Inflammatory macrophage treated with lipopolysaccharide for 1 hour (primary cell): ENCODE results near the gene UBE2M.

ENCODE experiments used
- DNase-seq, 2 donors: peaks; one replicate each; pipeline ENCODE4 v3.0.0-alpha.2; 2020 to 2022

UBE2M gene

DNA sequence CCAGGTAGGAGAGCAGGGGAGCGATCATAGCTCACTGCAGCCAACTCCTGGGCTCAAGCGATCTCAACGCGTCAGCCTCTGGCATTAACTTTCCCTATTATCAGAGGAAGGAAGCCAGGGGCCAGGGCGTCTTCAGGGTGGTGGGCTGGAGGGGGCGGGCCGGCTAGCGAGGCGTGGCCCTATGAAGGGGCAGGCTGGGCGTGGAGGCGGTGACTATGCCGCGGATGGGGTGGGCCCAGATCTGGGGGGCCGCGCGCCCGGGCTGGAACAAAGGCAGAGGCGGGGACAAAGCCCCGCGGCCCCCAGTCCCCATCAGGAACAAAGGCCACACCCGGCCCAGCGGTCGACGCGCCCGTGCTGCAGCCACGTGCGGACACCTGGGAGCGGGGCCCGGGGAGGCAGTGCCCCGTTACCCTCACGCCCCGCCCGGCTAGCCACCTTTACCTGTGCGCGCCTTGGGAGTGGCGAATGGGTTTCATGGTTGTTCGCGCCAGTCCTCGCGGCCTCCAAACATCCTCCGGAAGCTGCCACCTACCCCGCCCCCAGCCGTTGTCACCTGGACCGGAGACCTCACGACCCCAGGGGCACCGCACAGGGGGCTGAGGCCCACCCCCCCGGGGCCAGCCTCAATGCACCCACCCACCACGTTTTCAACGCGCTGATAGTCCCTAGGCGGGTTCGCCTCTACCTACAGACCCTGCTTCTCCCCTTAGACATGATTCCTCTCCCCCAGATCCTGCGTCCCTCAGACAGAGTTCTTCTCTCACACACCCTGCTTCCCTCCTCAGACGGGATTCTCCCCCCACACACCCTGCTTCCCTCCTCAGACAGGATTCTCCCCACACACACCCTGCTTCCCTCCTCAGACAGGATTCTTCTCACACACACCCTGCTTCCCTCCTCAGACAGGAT, 19.9 kb downstream of the UBE2M start:
- no peak for DNase-seq

DNA sequence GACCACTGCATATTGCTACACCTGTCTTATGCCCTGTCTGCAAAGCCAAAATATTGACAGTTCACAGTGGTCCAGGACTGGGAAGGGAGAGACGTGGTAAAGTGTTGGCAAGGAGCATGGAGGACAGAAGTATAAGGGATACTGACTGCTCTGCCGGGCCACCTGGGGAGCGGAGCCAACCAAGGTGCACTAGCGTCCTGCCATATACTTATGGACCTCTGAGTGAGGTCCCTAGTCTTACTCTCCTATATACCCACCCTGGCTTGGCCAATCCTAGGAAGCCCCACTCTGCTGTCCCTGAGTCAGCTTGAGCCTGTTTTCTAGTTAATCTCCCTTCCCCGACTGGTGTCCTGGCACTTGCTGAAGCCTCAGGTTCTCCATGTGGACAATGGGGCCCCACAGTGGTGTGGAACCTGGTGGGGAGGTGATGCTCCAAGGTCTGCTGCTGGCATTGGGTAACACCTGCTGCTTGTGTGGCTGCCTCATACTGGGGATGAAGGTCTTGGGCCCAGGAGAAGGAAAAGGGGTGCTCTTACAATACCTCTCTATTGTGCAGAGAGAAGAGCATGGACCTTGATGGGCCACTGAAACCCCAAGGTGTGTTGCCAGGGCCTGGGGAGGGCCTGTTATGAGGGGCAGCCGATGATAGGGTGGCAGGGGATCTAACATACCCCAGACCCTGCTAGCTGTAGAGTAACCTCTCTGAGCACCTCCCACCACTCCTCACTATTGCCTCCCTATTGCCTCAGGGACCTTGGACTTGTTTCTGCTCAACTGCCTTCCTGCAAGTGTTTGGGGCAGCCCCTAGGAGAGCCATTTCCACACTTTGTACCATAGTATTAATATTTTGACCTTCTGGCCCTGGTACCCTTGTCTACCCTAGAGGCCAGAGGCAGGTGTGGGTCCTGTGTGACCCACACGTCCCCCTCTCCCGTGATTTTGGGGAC, 21.3 kb downstream of the UBE2M start:
- DNase-seq = no peak

DNA sequence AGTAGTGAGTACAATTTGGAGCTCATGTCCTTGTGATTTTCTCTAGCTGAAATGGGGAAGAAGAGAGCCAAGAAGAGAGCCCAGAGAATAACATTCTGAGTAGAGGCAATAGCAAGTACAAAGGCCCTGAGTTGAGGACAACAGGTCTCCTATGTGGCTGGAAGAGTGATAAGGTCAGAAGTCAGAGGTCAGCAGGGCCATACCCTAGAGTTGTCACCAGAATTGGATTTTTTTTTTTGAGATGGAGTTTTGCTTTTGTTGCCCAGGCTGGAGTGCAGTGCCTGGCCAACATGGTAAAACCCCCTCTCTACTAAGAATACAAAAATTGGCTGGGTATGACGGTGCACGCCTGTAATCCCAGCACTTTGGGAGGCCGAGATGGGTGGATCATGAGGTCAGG, 22.6 kb downstream of the UBE2M start:
- DNase-seq = no peak

DNA sequence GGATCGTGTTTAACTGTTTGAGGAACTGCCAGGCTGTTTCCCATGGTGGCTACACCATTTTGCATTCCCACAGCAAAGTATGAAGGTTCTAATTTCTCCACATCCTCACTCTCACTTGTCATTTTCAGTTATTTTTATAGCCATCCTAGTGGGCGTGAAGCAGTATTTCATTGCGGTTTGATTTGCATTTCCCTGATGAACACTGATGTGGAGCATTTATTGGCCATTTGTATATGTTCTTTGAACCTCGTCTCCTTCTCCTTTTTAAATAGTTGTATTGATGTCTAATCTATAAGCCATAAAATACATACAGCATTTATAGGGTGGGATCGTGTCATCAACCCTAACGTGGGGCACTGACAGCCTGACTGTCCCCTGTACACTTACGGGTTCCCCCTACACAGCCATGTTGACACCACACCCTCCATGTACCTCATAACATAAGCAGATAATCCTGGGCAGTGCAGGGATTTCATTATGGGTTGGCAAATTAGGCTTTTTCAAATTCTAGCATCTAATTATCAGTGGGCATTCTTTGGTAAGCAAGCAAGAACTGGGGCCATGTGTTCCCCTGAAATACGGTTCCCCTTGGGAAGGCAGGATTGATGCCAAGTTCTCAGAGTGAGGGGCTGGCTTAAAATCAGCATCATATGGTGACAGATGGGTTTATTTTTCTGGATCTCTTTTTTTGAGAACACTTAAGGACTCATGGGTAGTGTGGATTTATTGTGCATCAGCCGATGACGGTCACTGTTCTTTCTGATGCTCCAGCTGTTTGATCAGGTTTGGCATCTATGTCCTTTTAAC, 27.2 kb downstream of the UBE2M start:
- no peak for DNase-seq

DNA sequence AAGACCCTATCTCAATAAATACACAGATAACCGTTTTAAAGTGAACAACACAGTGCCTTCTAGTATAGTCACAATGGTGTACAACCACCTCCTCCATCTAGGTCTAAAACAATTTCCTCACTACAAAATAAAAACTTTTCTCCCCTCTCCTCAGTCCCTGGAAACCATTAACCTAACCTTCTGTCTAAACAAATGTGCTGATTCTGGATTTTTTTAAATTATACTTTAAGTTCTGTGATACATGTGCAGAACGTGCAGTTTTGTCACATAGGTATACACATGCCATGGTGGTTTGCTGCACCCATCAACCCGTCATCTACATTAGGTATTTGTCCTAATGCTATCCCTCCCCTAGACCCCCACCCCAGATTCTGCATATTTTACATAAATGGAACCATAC, 29.0 kb downstream of the UBE2M start:
- DNase-seq = no peak

DNA sequence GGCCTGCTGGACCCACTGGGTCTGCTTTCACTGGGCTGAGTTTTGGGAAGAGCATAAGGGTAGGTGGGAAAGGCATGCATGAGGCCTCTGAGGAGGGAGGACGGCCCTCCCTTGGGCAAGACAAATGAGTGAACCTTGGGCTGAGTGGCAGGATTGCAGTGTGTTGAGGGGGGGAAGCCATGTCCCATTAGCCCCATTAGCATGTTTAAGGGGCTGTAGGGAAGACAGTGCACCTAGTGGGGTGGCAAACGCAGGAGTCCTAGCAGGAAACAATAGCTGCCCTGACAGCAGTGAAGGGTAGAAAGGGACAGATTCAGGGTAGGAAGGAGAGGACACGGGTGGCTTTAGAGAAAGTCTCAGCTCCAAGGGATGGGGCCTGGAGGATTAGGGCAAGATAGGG, 35.7 kb downstream of the UBE2M start:
- DNase-seq = no peak

DNA sequence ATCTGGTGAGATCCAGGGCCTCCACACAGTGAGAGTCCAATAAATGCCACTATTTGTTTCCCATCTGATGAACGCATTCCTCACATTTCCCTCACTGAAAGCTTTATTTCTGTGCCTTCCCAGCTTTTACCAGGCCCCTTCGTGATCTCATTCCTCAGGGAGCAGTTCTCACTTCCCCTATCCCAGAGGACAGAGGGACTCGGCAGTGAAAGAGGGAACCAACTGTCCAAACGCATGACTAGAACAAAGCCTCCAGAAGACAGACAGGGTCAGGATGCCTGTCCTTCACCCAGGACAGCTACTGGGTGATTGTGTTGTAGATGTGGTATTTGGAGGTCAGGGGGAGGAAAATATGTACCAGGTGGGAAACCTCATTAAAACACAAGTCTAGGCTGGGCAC, 36.8 kb downstream of the UBE2M start:
- DNase-seq = peak in 1 of 2 donors; percentile 42

DNA sequence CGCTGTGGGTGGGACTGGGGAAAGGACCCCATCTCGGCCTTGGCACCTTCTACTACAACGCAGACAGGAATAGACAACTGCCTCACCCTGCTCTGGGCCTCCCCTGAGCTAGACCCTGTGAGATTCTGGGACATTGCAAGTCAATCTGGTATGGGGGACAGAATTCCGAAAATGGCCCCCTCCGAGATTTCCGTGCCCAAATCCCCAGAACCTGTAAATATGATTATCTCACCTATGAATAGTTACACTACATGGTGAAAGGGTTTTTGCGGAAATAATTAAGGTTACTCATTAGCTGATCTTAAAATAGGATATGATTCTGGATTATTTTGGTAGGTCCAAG, 38.2 kb downstream of the UBE2M start:
- no peak for DNase-seq

DNA sequence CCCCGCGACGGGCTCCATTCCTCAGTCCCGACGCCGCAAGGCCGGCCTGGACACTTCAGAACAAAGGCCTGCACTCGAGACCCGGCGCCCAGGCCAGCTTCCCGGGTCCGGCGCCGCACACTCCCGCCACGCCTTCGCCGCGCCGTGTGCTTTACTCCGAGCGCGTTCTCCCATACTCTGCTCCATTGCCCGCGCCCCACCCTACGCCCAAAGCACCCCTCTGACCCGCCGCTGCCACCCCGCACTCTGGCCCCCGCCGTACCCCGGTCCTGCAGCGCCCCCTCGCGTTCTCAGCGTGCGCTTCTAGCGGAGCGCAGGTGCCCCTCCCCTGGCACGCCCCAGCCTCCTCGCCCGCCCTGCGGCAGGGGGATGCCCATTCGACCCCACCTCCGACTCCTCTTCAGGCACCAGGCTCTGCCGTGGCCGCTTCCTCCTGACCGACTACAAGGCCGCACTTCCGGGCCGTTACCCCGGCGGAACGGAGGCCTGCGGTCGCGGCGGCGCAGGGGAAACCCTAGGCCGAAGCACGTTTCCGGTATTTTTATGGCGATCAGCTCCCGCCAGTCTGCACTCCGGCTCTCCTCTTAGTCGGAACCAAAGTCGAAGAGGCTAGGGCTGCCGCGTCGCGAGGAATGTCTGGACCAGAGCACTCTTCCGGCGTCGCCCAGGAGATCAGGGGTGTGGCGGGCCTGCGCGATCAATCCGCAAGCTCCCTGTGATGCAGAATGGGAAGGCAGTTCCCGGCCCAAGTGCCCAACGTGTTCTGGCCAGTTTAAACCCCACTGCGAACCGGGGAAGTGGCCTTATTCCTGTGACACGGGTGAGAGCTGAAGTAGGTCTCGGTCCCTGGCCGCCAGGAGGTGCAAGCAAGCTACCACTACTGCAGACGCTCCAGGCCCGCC, 38.8 kb downstream of the UBE2M start, which contains the start of gene ZBTB45:
TSS of gene ZBTB45 (minus strand) at position 456 of the 902 bp plus-strand sequence. CDS start 2,137 bp downstream, outside the sequence.
- peak; percentile 91 to 93 for DNase-seq

DNA sequence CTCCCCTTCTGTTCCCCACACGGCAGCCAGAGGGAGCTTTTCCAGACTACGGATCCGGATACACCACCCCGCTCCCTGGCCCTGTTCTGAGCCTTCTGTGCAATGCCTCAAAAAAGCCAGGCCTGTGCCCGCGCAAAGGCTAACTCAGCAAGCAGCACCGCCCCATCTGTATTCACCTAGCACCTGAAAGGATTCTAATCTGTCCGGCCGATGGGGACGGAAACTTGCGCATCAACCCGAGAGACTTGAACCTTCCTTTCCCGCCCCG, 39.4 kb downstream of the UBE2M start:
- DNase-seq = peak; percentile 38 to 56

DNA sequence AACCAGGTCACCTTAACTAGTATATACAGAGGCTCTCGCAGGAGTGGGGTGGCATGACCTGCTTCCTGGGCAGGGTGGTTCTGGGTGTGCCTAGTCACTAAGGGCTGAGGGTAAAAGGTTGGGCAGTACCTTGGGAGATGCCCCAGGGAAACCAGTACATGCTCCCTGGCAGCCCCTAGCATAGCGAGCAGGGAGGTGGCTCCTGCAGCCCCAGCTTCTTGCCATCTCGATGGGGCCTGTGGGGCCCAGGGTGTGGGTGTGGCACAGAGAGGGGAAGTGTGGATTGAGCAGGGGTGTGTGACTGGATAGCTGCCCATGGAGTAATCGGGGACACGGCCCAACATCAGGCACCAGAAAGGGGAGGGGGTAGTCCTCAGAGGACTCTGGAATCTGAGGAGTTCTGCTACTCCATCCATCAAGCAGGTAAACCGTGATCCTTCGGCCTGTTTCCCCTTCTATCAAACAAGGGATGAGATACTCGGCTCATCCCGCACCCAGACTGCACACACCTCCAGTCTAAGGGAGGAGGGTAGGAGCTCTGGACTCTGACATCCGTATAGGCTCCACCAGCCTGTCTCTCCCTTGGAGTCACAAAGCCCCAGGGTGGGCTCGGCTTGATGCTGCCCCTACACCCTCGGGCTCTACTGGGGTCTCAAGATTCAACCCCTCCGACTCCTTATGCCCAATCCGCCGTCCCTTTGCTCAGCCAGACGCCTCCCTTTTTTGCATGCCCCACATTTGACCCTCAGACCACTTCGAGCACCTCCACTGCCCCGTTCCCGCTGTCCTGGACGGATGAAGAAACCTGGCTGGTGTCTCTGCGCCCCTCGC, 39.9 kb downstream of the UBE2M start:
- DNase-seq = peak; percentile 46 to 52

DNA sequence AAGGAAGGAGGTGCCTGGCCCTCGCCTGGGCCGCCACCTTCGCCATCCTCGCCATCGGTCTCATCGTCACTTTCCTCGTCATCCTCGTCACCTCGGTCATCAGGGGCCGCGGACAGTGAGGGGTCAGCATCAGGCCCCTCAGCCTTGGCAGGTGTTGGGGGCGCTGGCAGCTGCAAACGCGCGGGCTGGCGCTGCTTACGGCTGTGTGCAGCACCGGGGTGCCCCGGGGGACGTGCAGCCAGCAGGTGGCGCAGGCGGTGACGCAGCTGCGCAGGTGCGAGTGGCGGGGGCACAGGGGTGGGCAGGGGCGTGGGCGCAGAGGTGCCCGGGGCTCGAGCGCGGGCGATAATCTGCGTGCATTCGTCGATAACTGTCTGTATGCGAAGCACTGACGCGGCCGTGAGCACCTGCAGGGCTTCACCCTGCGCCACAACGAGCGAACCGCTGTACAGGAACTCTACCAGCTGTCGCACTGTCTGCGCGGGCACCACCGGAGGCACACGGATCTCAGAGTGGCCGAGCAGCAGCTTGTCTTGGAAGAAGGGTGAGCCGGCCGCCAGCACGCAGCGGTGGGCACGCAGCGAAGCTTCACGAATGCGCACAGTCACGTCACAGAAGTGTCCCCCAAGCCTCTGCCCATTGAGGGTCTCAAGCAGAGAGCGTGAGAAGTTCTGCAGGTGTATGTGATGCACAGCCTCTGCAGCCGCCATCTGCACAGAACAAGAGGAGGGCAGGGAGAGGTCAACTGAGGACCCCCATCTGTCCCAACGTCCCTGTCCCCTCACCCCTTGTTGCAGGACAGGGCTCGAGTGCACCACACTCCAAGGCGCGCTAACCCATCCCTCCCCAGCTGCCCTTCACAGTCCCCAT, 41.2 kb downstream of the UBE2M start:
- no peak for DNase-seq

DNA sequence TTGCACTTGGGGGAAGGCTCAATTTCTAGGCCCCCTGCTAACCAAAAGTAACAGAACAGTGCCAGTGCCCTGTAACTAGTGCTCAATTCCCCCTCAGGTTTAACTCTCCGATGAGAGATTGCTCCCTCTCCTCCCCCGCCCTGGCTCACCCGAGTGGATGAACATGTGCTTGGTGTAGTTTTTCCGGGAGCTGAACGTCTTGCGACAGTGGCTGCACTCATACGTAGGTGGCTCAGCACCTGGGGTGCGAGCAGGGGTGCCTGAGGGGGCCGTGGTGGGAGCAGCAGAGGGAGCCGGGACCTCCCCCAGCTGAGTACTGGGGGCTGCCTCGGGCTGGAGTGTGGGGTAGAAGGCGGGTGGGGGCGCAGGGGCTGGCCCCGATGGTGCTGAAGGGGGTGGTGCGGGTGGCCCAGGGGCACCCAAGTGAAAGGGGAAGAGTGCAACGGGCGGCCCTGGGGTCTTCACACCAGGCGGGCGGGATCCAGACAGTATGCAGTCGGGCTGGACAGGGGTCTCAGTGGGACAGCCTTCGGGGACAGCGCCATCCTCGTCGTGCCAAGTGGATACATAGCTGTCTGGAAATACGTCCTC, 42.1 kb downstream of the UBE2M start:
- no peak for DNase-seq

DNA sequence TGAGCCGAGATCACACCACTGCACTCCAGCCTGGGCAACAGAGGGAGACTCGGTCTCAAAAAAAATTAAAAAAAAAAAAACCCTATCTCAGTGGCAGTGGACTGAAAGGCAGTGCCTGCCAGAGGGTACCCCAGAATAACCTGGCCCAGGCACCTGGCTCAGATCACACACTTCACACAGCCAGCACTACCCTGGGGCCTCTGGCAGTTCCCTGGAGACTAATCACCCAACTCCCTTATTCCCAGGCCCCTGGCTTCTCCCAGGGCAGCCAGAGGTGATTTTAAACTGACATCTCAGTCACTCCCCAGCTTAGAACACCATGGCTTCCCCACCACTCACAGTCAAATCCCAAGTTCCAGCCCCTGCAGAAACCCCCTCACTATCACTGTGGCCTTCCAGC, 43.2 kb downstream of the UBE2M start:
- DNase-seq = no peak

DNA sequence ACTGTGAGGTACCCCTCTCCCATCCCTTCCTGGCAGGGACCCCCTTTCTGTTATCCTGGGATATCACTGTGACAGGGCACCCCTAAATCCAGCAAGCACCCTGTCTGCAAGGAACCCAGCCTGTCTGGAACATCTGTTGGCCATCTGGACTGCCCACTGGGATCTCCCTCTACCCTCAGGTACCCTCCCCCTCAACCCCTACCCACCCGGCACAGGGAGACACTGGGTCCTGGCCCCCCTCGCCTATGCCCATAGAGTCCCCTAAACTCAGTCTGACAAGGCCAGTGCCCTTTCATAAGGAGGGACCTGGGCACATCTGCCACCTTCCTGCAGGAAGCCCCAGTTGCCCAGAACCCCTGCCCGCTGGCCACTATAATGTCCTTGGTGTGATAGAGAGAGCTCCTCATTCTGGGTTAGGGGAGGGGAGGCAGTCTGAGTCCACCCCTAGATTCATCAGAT, 43.8 kb downstream of the UBE2M start:
- no peak for DNase-seq

DNA sequence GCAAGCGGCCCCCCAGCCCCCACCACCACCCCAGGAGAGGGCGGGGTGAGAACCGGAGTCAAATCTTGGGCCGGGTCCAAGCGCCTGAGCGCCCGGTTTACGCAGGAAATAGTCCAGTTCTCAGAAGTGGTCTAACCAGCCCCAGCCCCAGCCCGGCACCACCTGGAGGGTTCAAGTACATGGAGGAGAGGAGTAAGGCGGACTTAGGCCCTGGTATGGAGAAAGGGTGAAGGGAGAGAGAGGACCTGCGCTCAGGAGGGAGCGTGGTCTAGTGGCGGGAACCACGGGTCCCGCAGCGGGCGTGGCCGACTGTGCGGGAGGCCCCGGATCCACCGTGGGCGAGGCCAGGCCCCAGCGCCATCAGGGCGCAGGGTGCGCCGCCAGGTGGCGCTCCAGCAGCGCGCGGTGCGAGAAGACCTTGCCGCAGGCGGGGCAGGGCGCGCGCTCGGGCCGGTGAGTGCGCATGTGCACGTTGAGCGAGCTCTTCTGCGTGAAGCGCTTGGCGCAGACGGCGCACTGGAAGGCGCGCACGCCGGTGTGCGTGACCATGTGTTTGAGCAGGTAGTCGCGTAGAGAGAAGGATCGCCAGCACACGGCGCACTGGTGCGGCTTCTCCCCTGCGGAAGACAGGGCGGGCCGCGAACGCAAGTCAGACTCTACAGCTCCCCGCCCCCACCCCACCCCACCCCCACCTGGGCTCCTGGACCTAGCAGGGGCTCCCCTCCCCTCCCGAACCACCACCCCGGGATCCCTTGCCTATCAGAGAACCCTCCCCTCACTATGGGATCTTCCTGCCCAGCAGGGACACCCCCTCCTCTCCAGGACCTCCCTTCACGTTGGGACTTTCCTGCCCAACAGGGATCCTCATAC, 44.5 kb downstream of the UBE2M start:
- peak; percentile 86 to 96 for DNase-seq

DNA sequence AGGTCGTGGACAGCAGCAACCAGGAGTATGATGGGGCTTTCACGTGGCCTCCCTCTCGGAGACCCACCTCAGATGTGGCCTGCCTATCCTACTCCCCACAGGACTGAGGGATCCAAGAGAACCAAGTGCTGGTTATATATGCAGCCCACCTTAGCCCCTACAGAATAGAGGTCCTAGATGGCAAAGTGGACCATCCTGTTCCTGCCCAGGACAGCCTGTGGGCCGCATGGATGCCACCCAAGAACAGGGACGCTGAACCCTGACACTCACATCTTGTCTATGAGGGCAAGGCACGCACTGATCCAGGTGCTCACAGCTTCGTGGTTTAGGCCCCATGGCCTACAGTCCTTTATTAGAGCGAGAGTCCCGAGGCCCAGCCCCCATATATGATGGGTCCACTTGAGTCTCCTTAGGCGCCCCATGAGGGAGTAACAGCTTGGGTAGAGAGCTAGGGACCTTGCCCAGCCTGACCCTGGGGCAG, 45.2 kb downstream of the UBE2M start:
- DNase-seq = no peak
